Stimulated activated CD8-positive, alpha-beta memory T cell treated with anti-CD3 and anti-CD28 coated beads, Interleukin-15, amount 100 ng/mL, for 48 hours (primary cell): ENCODE data around the gene PLPPR1.

Experiments
- DNase-seq, 2 donors: peaks; one replicate each; pipeline ENCODE4 v3.0.0-alpha.2; 2020; ENCODE audit warnings: low read depth in 2 of 2

The PLPPR1 gene

DNA sequence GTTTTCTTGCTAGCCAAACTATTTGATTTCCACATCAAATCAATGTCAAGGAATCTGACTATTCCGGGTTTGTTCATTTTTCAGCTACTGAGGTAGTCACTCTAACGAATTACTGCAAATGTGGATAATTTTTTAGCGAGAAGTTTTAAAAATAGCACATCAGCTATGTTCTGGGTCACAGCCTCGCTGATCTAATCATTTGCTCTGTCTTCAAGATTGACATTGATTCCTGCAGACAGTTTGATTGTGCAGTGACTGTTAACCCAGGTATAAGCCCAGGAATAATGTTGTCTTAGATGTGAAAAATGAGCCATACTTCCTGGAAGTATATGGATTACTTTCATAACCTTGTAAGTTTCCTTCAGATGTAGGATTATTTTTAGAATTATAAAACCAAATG, 181.1 kb downstream of the PLPPR1 start:
- no peak for DNase-seq

DNA sequence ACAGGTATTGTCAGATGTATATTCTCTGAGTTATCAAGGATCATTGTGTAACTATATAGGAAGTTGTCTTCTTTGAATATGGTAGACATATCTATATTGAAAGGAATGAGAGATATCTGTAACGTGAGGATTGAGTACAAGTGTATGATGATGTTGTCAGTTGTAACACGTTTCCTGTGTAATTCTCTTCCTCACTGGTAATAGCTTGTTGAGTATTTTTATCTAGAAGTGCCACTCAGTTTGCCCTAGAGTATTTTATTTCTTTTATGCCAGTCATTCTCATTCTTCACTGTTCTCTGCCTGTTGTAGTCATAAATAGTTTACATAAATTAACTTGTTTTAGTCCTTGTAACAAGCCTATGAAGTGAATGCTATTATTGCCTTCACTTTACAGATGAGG, 184.1 kb downstream of the PLPPR1 start:
- DNase-seq, result no peak

DNA sequence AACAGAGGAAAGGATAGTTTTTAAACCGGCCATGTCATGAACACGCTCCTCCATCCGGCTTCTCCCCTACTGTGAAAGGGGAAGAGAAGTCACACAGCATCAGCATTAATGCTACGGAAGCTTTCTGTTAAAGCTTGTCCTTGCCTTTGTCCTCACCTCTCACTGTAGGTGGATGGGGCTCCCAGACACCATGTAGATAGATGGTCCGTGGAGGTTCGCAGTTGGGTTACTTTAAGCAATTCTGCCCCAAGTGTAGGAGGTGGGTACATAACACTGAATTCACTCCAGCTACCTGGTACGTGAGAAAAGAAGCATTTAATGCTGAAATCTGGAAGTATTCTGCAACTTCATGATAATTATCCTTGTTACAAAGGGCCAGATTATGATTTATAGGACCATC, 190.5 kb downstream of the PLPPR1 start:
- no peak for DNase-seq

DNA sequence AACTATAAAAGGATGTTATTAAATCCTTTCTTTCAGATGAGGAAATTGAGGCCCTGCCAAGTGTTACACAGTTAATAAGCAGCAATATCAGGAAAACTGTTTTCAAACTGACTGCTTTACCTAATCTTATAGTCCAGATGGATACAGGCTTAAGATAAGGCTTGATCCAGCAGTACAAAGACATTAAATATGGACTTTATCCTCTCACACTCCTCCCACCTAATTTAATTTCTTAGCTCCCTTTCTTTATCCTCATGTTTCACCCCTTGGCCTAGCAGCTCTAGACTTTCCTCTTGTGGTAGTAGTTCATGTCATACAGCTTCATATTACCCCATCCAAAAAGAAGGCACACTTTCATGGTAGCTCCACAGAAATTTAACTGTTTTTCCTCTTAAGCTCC, 191.8 kb downstream of the PLPPR1 start:
- DNase-seq, result no peak

DNA sequence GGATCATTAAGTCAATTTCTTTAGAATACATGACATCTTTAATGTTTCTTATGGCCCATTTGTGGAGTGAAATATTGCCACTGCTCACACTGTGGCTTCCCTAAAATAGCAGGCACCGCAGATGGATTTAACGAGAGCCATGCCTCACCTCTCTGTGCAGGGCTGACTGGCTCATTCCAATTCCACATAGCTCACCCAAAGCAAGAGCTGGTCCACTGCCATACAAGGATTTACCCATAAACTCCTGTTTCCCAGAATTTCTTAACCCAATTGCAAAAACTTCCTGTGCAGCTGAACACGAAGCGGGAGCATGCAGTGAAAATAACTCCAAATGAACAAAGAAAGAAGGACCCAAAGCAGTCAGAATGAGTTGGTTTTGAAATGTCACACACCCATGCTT, 196.7 kb downstream of the PLPPR1 start:
- no peak for DNase-seq

DNA sequence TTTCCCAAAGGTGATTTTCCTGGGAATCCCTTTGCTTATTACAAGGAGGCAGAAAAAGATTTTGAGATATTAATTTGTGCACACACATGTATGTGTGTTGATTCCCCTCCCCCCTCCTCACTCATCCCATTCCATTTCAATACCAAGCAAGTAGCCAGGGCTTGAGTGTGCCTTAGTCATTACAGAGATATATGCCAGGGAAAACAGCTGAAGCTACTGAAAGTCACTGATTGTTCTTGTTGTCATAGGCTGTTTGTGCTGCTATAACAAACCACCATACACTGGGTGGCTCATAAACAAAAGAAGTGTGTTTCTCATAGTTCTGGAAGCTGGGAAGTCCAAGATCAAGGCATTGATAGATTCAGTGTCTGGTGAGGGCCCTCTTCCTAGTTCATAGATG, 197.6 kb downstream of the PLPPR1 start:
- DNase-seq, result no peak

DNA sequence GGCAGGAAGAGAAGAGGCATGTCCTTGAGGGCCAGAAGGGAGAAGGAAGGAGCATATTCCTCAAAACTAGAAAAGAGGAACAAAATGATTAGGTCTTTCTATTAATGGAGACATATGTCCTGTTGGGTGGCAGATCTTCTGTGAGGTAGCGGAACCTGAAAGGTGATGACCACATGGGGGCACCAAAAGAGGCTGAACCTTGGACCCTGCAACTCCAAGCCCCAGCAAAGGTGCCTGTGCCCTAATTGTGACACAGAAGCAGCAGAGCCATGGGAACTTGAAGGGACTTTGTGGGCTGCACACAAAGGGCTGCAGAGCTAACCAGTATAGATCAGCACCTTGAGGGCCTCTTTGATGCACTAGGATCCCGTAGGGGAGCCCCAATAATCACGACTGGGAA, 198.3 kb downstream of the PLPPR1 start:
- no peak for DNase-seq

DNA sequence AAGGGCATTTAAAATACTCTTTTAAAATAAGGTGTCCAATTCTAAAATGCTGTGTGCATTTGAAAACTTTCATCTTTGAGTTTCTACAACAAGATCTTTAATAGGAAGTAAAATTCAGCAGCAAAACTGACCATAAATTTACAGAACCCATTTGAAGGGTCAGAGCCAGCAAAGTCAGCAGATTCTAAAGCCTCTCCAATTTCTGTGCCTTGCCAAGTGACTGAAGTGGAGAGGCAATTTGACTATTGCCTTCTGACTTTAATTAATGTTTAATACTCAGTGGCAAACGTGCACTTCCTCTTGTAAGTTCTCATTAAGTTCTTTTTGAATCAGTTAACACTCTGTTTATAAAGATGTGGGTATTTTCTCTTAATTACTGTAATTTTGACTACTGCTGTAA, 201.1 kb downstream of the PLPPR1 start:
- DNase-seq, result no peak

DNA sequence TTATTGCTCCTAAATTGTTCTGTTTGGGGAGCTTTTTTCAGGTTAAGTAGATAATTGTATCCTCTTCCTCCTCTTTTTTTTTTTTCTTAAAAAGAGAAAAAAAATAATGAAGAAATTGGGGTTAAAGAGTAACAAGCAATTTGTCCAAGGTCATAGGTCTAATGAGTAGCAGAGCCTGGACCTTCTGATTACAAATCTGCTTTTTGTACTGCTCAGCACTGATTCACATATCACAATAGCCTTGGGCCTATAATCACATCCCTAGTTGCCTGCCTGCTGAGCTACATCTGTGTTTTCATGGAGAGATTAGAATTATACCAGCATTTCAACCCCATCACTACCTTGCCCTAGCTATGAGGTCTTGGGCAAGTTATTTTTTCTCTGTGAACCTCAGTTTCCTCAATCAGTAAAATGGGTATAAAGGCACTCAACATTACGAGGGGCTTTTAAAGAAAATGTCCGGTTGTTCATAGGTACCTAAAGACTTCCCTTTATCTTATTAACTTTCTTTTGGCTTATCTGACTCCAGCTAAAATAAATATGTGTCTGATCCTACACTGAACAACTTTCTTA, 204.0 kb downstream of the PLPPR1 start:
- no peak for DNase-seq

DNA sequence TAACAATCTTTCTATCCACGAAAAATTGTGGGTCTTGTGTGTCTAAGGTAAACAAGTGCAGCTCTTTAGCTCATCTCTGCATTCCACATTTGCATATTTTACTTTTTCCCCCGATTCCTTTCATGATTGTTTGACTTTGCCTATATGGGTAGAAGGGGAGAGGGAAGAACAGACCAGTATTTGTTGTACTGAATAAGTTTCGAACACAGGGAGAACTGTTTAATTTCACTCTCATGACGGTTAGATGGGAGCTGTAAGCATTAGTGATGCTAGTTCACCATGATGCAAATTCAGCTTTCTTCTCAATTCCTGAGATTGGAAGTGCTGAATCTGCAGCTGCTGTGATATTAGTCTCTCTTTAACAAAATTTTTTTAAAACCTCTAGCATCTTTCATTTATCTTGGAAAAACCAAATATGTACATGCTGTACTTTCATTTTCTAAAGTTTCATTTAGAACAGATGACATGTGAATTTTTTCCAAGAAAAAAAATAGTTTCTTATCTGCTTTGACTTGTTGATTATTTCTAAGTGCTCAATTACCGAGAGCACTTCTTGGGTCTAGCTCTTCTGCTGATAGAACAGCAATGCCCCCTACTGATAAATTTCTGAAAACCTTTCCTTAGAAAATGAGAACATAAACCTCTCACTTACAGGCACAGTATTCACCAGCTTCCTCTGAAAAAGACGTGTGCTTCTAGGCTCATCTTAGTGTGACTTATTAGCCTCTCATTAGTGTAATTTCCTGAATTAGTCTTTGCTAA, 206.8 kb downstream of the PLPPR1 start:
- DNase-seq, result no peak

DNA sequence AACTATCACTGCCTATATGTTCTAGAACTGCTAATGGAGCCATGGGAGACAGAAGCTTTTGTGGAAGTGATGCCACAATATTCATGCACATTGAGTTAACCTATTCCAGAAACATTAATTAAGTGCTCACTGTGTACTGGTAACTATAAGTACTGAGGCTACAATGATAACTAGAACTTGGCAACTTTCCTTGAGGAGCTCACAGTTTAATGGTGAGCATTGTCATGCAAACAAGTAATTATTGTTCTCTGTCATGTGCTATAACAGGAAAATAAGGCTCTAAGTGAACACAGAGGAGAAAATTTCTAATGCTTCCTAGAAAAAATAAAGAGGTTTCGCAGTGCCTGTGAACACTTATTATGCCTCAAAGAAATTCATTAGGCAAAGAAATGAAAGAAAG, 214.1 kb downstream of the PLPPR1 start:
- no peak for DNase-seq

DNA sequence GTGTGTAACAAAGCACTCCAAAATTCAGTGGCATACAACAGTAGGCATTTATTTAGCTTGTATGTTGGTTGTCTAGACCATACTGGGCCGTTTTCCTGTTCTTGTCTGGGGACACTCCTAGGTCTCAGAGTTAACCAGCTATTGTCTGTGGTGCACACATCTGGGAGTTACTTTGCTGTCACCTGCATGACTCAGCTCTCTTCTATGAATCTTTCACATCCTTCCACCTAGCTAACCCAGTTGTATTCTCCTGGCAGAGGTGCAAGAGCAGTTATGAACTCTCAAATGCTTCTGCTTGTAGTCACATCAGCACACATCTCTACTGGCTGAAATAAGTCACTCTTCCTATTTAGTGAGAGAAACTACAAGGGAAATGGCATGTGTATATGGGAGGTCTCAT, 218.2 kb downstream of the PLPPR1 start:
- DNase-seq, result no peak

DNA sequence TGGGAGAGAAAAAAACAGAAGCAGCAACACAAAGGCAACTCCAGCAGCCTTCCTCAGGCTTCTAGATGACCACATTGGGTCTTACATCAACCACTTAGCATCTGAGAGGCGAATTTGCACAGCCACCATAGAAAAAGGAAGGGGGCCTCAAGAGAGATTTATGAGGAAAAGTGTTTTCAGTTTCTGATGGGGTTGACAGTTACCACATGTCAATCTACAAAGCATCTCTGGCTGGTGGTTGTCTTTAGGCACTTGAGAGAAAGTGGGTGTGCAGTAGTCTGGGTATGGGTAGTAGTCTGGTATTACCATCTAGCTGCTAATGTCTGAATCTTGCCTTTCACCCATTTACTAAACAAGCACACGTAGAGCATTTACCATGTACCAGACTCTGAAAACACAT, 218.8 kb downstream of the PLPPR1 start:
- no peak for DNase-seq

DNA sequence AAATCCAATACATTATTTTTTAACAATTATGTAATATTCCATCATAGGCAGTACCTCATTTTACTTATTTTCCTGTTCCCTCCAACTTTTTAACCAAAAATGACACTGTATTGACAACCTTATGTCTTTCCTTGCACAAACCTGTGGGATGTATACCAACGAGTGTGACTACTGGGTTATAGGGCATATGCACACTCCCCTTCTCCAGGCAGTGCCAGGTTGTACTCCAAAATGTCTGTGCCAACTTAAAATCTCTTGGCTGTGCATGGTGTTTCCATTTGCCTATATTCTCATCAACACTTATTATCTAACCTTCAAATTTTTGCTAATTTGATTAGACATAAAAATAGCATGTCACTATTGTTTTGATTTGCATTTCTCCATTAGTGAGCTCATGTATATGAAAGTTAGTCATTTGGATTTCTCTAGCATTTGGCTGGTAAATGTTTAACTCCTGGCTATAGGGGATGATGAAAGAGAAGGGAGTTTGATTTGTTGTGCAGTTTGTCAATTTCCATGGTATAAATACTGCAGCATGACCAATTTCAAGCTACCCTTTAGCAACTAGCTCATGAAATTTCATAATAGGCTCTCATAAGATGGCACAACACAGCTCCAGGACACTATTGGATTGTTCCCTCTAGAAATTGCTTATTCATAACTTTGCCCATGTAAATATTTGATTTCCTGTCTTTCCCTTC, 226.4 kb downstream of the PLPPR1 start:
- no peak for DNase-seq

DNA sequence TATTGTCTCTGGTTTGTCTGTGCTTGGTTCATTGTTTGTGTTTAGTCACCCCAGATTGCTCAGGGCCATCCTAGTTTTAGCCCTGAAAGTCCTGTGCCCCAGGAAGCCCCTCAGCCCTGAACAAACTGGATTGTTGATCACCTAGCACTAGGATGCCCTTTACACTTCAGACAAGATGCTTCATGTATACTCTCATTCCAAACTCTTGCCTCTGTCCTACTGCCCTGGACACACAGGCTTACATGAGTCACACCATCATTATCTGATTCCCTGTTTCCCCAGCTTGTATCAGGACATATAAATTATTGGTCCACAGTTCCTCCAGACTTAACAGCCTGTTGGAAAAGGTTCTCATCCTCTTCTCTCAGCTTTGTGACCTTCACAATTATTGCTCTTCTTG, 236.2 kb downstream of the PLPPR1 start:
- DNase-seq, result no peak

DNA sequence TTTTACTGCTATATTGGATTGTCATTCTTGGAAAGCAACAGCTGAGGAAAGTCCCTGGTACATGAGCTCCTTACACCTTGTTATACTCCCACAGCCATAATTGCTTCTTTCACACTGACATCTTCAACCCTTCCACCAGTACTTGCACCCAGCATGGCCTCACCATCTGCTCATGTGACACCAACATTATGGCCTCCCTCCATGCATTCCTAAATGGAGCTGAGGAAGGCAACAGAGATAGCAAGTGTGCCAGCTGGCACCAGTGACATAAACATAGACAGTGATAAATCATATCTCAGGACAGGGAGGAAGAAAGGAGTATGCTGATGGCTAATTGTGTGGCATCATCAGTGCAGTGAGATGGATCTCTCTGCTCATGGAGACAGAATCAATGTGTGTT, 236.7 kb downstream of the PLPPR1 start:
- DNase-seq, result no peak

DNA sequence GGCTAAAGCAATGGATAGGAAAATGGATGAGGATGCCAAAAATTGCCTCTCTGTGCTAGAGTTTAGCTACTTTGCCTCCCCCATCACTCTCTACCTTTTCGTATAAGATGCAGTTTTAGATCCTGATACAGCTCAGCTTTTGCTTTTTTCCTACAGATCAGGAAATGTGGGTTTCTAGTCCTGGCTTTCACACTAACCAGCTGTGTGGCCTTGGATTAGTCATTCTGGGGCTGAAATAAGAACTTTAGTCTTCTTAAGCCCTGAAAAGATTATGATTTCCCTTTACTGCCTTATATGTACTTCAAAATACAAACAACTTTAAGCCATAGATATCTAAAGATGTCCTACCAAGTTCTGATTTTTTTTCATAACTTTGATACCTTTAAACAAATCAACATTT, 239.9 kb downstream of the PLPPR1 start:
- no peak for DNase-seq

DNA sequence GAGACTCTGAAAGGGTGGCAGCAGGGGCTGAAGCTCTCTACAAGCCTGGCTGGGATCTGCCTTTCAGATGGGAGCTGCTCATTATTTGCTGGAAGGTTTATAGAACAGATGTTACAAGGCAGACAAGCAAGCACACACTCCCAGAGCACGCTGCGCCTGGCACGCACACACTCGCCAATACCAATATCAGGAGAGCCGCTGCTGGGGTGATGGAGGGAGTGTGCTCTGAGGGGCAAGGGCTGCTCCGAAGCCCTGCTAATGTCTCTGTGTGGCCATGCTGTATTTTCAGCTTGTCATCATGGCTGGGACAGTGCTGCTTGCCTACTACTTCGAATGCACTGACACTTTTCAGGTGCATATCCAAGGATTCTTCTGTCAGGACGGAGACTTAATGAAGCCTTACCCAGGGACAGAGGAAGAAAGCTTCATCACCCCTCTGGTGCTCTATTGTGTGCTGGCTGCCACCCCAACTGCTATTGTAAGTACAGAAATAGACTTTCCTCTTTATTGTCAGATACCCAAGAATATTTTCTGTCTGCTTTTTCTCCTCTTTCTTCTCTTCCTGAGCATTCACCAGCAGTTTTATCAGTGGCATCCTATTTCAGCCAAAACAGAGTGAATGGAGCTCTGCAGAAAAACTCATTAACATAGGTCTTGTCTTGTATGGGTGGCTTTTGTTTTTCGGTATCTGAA, 241.2 kb downstream of the PLPPR1 start:
- DNase-seq, result no peak

DNA sequence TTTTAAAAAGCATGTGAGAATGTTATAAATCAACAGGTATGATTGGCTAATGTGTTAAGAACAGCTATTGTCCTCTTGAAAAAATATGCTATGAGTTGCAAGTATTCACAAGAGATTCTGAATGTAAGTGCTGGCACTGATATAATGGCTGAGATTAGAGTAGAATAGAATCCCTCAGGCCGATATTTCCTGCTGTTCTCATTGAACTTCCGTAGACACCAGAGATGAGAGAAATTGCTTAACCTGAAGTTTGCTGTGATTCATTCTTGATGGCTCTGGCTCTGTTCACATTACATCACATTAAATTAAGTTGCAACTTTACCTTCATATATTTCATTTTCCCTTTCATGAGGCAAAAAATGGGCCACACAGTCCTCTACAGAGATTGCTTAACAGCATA, 241.8 kb downstream of the PLPPR1 start:
- DNase-seq, result no peak

DNA sequence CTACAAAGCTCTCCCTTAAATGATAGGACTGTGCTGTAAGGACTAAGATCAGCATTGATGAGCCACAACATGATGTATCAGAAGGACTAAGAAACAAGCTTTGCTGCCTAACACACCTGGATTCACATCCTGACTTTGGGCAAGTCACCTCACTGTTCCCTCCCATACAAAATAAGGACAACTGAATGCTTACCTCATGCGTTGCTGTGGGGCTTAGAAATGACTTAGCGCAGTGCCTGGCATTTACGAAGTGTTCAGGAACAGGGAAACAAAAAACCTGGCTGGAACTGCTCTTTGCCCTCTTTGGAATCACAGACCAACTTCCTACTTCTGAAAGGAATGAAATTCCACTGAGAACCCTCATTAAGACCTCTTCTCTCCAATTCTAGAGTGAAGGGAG, 242.6 kb downstream of the PLPPR1 start:
- no peak for DNase-seq

DNA sequence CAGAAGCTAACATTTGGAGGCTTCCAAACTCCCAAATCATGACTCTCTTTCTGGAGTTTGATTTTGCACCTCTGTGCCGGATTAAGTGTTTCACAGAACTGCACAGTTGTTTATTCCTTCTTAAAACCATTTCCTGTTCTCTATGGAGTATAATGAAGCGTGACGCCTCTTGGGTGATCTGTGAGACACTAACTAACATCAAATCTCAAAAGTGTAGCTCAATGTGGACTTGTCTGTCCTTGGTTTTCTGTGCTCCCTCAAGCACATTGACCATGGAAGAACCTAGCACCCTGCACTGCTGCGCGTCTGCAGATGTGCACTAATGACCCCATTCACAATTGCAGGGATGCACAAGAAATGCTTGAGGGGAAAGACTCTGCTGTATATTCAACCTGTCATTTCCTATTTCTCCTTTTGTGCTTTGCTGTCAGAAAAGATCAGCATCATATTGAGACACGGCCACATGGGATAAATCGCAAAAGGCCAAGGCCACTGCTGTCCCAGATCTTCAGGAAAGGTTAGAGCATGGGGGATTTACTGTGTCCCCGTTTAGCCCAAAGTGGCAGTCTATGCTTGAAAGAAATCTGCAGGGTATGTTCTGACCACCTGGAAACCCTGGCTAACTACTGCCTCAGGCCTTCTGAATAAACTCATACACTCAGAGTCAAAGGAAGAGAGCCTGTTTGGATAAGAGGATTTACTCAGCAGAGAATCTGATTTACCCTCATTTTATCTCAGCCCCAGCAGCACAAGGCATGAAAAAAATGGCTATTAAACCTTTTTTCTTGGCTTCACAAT, 246.6 kb downstream of the PLPPR1 start:
- DNase-seq, result no peak

DNA sequence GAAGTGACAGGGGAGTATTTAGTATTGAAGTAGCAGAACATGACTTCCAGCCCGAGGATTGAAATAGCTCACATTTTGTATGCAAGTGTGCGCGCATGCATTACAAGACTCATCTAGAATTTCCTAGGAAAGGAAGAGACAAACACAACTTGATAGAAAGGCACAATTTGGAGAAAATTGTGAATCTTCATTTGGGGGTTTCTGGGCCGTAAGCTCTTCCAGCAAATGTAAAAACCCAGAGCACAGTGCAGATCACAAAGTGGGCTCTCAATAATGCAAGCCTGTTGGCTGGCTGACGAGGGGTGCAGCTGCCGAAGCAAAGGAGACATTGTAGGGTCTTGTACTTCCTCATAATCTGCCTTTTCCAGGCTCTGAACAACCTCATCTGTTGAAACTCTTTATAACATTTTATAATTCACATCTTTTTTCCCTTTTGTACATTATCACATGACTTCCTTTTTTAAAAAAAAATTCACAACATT, 247.3 kb downstream of the PLPPR1 start:
- no peak for DNase-seq
